ENCODE measurements around the gene SLC4A3. TPM values are rescaled to one million over a fixed set of nuclear protein-coding genes. Genes with fewer than 3 reads are reported as not detected.

The SLC4A3 gene
- total RNA-seq, 4 donors from 2014 or later, result 2.3 to 29.4 (median 3.5) TPM

- Histone ChIP-seq H3K9me3 (no peaks in the 10 kb centered on the region), H3K27ac (no peak overlapping the region), H3K4me3 (no peak overlapping the region), H3K4me1 (no peaks in the 10 kb centered on the region), H3K36me3 (no peaks in the 10 kb centered on the region), H3K27me3 (no peaks in the 10 kb centered on the region)
- intact Hi-C loops (cut with DNase I; ENCODE audit: low total_unique reads), result loop anchor here (10.0 kb wide), 1 partner anchor 74 kb away; no protein-coding TSS in a partner anchor
- DNase-seq, result peak; percentile 14 to 15
- TF ChIP-seq POLR2A (IDR thresholded peaks at IDR 0.05) (no peak), CTCF (IDR thresholded peaks at IDR 0.05) (no peak)
Observed at GRCh38 chr2:219638948-219639755, 11.7 kb downstream of the SLC4A3 start.

- DNase-seq, result peak in 1 of 2 donors; percentile 19
- Histone ChIP-seq H3K9me3 (no peaks in the 10 kb centered on the region), H3K36me3 (no peaks in the 10 kb centered on the region), H3K27ac (peak overlapping the region; percentile 9 to 79), H3K27me3 (no peaks in the 10 kb centered on the region), H3K4me3 (no peak overlapping the region), H3K4me1 (peaks cover 0 to 4% of the 10 kb centered on the region in 2 donors)
- intact Hi-C loops (cut with DNase I; ENCODE audit: low total_unique reads), result loop anchor here (2.0 kb wide), 1 partner anchor 101 kb away; no protein-coding TSS in a partner anchor
- no peak for TF ChIP-seq POLR2A (IDR thresholded peaks at IDR 0.05)
- TF ChIP-seq CTCF (IDR thresholded peaks at IDR 0.05), result no peak
Observed at GRCh38 chr2:219641390-219642068, 14.1 kb downstream of the SLC4A3 start.

- peak in 1 of 2 donors; percentile 37 for DNase-seq
- H3K27ac ChIP-seq, result peak overlapping the region; percentile 9 to 79
- no peaks in the 10 kb centered on the region for H3K36me3 ChIP-seq
- H3K4me3 ChIP-seq, result no peak overlapping the region
- H3K9me3 ChIP-seq, result no peaks in the 10 kb centered on the region
- peaks cover 0 to 4% of the 10 kb centered on the region in 2 donors for H3K4me1 ChIP-seq
- no peak for TF ChIP-seq POLR2A (IDR thresholded peaks at IDR 0.05)
- TF ChIP-seq CTCF (IDR thresholded peaks at IDR 0.05), result no peak
- H3K27me3 ChIP-seq, result no peaks in the 10 kb centered on the region
- intact Hi-C loops (cut with DNase I; ENCODE audit: low total_unique reads), result loop anchor here (2.0 kb wide), 1 partner anchor 101 kb away; no protein-coding TSS in a partner anchor
Observed at GRCh38 chr2:219642069-219642454, 14.6 kb downstream of the SLC4A3 start.

- H3K4me1 ChIP-seq, result peaks cover 0 to 4% of the 10 kb centered on the region in 2 donors
- TF ChIP-seq CTCF (IDR thresholded peaks at IDR 0.05) (peak; percentile 97 to 100 (median 100)), POLR2A (IDR thresholded peaks at IDR 0.05) (peak in 1 of 2 donors; percentile 29)
- no peaks in the 10 kb centered on the region for H3K27me3 ChIP-seq
- intact Hi-C loops (cut with DNase I; ENCODE audit: low total_unique reads), result loop anchor here (2.0 kb wide), 1 partner anchor 102 kb away; no protein-coding TSS in a partner anchor
- H3K27ac ChIP-seq, result peak overlapping the region; percentile 9 to 79
- DNase-seq, result peak; percentile 99
- H3K4me3 ChIP-seq, result no peak overlapping the region
- no peaks in the 10 kb centered on the region for H3K36me3 ChIP-seq
- H3K9me3 ChIP-seq, result no peaks in the 10 kb centered on the region
Observed at GRCh38 chr2:219642465-219643083, 15.1 kb downstream of the SLC4A3 start.

All from uterus (tissue), 4 donors.